Liver (tissue), 9 donors: ENCODE data around the gene USP49. TPM values are rescaled to one million over a fixed set of nuclear protein-coding genes. Genes with fewer than 3 reads are reported as not detected.

Experiments
- DNase-seq: peaks from one replicate; pipeline ENCODE4 v3.0.0-alpha.2; 2017; ENCODE audit warnings: low spot score
- H3K27ac ChIP-seq, 2 donors: one replicate each; pipeline ENCODE4 v1.7.0; 2013; ENCODE audit warnings: inconsistent platforms in 2 of 2, low read length in 2 of 2, control low read depth in 1 of 2, low read depth in 1 of 2, mild to moderate bottlenecking in 1 of 2
- H3K27me3 ChIP-seq, 4 donors: one replicate each; pipeline versions ENCODE4 v1.6.1 to v1.7.0; 2013; ENCODE audit warnings: low read length in 3 of 4, inconsistent platforms in 1 of 4, mild to moderate bottlenecking in 1 of 4, moderate library complexity in 1 of 4; ENCODE audit not compliant: control insufficient read depth in 4 of 4, insufficient read depth in 4 of 4
- H3K36me3 ChIP-seq, 4 donors: one replicate each; pipeline versions ENCODE4 v1.6.1 to v1.7.0; 2013; ENCODE audit warnings: low read length in 3 of 4, mild to moderate bottlenecking in 3 of 4, low read depth in 1 of 4, moderate library complexity in 1 of 4; ENCODE audit not compliant: control insufficient read depth in 4 of 4, insufficient read depth in 3 of 4
- H3K4me1 ChIP-seq, 4 donors: one replicate each; pipeline versions ENCODE4 v1.6.1 to v1.7.0; 2013; ENCODE audit warnings: low read length in 3 of 4, mild to moderate bottlenecking in 3 of 4, moderate library complexity in 1 of 4; ENCODE audit not compliant: control insufficient read depth in 4 of 4, insufficient read depth in 4 of 4
- H3K4me3 ChIP-seq, 3 donors: one replicate each; pipeline versions ENCODE4 v1.6.1 to v1.7.0; 2013; ENCODE audit warnings: low read length in 3 of 3, control low read depth in 1 of 3, low read depth in 1 of 3, mild to moderate bottlenecking in 1 of 3
- H3K9ac ChIP-seq, 2 donors: one replicate each; pipeline ENCODE4 v1.7.0; 2013; ENCODE audit warnings: low read length in 2 of 2, mild to moderate bottlenecking in 2 of 2, moderate library complexity in 2 of 2, control low read depth in 1 of 2, low read depth in 1 of 2
- H3K9me3 ChIP-seq, 4 donors: one replicate each; pipeline versions ENCODE4 v1.6.1 to v1.7.0; 2013; ENCODE audit warnings: low read length in 3 of 4; ENCODE audit not compliant: control insufficient read depth in 4 of 4
- CTCF ChIP-seq: fragments of 150-350 bp; IDR thresholded peaks from 2 replicates; pipeline ENCODE4 v1.5.1; 2017; ENCODE audit warnings: improper control_type of control experiment, low read depth, low read length; ENCODE audit not compliant: missing input control
- EGR1 ChIP-seq, 2 donors: IDR thresholded peaks; 2 replicates each; pipeline ENCODE4 v1.6.1; 2016 to 2018; ENCODE audit warnings: antibody characterized with exemption in 2 of 2, low read depth in 2 of 2
- FOXA1 ChIP-seq: IDR thresholded peaks from 2 replicates; pipeline ENCODE4 v1.6.1; 2016; ENCODE audit warnings: antibody characterized with exemption
- FOXA2 ChIP-seq: IDR thresholded peaks from 2 replicates; pipeline ENCODE4 v1.6.1; 2016; ENCODE audit warnings: antibody characterized with exemption
- GABPA ChIP-seq, 2 donors: IDR thresholded peaks in 1 of 2; conservative IDR thresholded peaks in 1 of 2; 2 replicates each; pipeline ENCODE4 v1.6.1; 2016; ENCODE audit warnings: antibody characterized with exemption in 2 of 2, mild to moderate bottlenecking in 1 of 2, moderate library complexity in 1 of 2
- HNF4A ChIP-seq, 2 donors: conservative IDR thresholded peaks; 2 replicates each; pipeline ENCODE4 v1.6.1; 2016; ENCODE audit warnings: antibody characterized with exemption in 2 of 2, mild to moderate bottlenecking in 2 of 2
- HNF4G ChIP-seq: IDR thresholded peaks from 2 replicates; pipeline ENCODE4 v1.6.1; 2016; ENCODE audit warnings: antibody characterized with exemption
- JUND ChIP-seq, 2 donors: IDR thresholded peaks; 2 replicates each; pipeline ENCODE4 v1.6.1; 2016; ENCODE audit warnings: antibody characterized with exemption in 2 of 2
- NR2F2 ChIP-seq: IDR thresholded peaks from 2 replicates; pipeline ENCODE4 v1.6.1; 2016; ENCODE audit warnings: antibody characterized with exemption
- RAD21 ChIP-seq, 2 donors: IDR thresholded peaks; 2 replicates each; pipeline ENCODE4 v1.6.1; 2016; ENCODE audit warnings: antibody characterized with exemption in 2 of 2, mild to moderate bottlenecking in 2 of 2
- RXRA ChIP-seq, 2 donors: IDR thresholded peaks; 2 replicates each; pipeline ENCODE4 v1.6.1; 2017 to 2018; ENCODE audit warnings: antibody characterized with exemption in 2 of 2, mild to moderate bottlenecking in 1 of 2
- SP1 ChIP-seq: IDR thresholded peaks from 2 replicates; pipeline ENCODE4 v1.6.1; 2018; ENCODE audit warnings: antibody characterized with exemption, mild to moderate bottlenecking
- TAF1 ChIP-seq: conservative IDR thresholded peaks from 2 replicates; pipeline ENCODE4 v1.6.1; 2016; ENCODE audit warnings: antibody characterized with exemption, mild to moderate bottlenecking
- YY1 ChIP-seq: IDR thresholded peaks from 2 replicates; pipeline ENCODE4 v1.6.1; 2016; ENCODE audit warnings: antibody characterized with exemption, mild to moderate bottlenecking
- WGBS: extraction: QIAGEN DNeasy Blood & Tissue Kit; methylation state at CpG from one replicate; pipeline ENCODE4 v1.1.7; 2013; 5-methylcytosine and 5-hydroxymethylcytosine counted together
- polyA plus RNA-seq, 2 donors: library from polyadenylated mRNA; stranded (reverse) in 1 of 2; unstranded in 1 of 2; fragments of 200-250 nt in 1 of 2; fragments of >200 nt in 1 of 2; fragmentation: Nextera tagmentation in 1 of 2; extraction: Ambion mirVana in 1 of 2; gene quantifications; one replicate each; pipeline versions ENCODE4 v1.2.1 to v1.2.3, GENCODE V29; 2013 to 2015
- total RNA-seq, 2 donors: library from RNA; depleted of rRNA; stranded (reverse); fragments of >200 nt; gene quantifications; one replicate each; pipeline ENCODE4 v1.2.3, GENCODE V29; 2014
- TF ChIP-seq, protein P1 (sequence below): IDR thresholded peaks from 2 replicates; pipeline ENCODE4 v1.6.1; 2016; ENCODE audit warnings: antibody characterized with exemption, mild to moderate bottlenecking
- TF ChIP-seq, protein P2 (sequence below): IDR thresholded peaks from 2 replicates; pipeline ENCODE4 v1.6.1; 2016; ENCODE audit warnings: antibody characterized with exemption
- TF ChIP-seq, protein P3 (sequence below): IDR thresholded peaks from 2 replicates; pipeline ENCODE4 v1.6.1; 2016; ENCODE audit warnings: antibody characterized with exemption
- TF ChIP-seq, protein P4 (sequence below): IDR thresholded peaks from 2 replicates; pipeline ENCODE4 v1.6.1; 2016; ENCODE audit warnings: antibody characterized with exemption
- donor health status: healthy.
- donor health status: healthy.
- donor health status: healthy.
- donor health status: healthy.
- donor health status: healthy.

Gene USP49
- total and polyA plus RNA-seq, 4 donors = 0.33 to 3.4 (median 1.1) TPM

- TF ChIP-seq, protein P1, sequence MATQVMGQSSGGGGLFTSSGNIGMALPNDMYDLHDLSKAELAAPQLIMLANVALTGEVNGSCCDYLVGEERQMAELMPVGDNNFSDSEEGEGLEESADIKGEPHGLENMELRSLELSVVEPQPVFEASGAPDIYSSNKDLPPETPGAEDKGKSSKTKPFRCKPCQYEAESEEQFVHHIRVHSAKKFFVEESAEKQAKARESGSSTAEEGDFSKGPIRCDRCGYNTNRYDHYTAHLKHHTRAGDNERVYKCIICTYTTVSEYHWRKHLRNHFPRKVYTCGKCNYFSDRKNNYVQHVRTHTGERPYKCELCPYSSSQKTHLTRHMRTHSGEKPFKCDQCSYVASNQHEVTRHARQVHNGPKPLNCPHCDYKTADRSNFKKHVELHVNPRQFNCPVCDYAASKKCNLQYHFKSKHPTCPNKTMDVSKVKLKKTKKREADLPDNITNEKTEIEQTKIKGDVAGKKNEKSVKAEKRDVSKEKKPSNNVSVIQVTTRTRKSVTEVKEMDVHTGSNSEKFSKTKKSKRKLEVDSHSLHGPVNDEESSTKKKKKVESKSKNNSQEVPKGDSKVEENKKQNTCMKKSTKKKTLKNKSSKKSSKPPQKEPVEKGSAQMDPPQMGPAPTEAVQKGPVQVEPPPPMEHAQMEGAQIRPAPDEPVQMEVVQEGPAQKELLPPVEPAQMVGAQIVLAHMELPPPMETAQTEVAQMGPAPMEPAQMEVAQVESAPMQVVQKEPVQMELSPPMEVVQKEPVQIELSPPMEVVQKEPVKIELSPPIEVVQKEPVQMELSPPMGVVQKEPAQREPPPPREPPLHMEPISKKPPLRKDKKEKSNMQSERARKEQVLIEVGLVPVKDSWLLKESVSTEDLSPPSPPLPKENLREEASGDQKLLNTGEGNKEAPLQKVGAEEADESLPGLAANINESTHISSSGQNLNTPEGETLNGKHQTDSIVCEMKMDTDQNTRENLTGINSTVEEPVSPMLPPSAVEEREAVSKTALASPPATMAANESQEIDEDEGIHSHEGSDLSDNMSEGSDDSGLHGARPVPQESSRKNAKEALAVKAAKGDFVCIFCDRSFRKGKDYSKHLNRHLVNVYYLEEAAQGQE = no peak
- TF ChIP-seq, protein P2, sequence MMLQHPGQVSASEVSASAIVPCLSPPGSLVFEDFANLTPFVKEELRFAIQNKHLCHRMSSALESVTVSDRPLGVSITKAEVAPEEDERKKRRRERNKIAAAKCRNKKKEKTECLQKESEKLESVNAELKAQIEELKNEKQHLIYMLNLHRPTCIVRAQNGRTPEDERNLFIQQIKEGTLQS = no peak
- TF ChIP-seq YY1 (no peak), NR2F2 (no peak), TAF1 (no peak), RAD21 (IDR thresholded peaks at IDR 0.05) (no peak), GABPA (IDR thresholded peaks at IDR 0.05 in 1 of 2, conservative IDR thresholded peaks at IDR 0.05 in 1 of 2) (no peak)
- TF ChIP-seq, protein P3, sequence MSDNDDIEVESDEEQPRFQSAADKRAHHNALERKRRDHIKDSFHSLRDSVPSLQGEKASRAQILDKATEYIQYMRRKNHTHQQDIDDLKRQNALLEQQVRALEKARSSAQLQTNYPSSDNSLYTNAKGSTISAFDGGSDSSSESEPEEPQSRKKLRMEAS = no peak
Measured at GRCh38 chr6:41748102-41748477, 147.1 kb downstream of the USP49 start (continued).

DNA sequence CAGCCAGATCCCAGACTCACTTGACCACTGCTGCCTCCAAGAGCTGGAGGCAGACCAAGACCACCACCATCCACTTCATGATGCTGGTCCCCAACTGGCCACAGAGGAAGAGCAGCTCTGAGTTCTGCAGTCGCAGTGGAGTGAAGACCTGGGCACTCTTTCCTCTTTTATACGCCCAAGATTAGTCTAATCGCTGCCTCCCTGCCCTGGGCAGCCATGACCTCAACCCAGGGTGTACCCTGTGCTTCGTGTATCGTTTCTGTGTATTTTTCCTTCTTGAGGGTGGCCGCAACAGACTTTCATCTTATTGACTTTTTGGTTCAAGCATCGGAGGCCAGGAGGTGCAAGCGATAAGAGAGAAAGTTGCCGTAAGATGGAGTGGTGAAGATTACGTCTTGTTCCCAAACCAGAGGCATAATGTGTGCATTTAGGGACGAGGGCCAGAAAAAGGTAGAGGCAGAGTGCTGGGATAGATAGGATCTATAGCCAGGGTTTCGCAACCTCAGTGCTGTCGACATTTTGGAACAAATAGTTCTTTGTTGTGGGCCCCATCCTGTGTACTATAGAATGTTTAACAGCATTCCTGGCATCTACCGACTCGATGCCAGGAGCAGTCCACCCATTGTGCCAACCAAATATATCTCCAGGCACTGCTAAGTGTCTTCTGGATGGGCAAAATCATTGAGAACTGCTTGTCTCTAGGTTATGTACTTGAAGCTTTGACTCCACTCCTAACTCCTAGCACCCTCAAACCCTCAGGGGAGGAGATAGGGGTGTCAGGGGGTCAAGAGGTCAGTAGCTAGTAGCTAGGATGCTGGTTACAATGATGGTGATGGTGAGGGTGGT, 147.7 kb downstream of the USP49 start, which contains the start of gene PGC:
PGC (minus strand) TSS at position 142 of the 846 bp plus-strand sequence; CDS start at position 79, 63 bp downstream.
- no peak for DNase-seq
- no peak for TF ChIP-seq SP1
- TF ChIP-seq, protein P4, sequence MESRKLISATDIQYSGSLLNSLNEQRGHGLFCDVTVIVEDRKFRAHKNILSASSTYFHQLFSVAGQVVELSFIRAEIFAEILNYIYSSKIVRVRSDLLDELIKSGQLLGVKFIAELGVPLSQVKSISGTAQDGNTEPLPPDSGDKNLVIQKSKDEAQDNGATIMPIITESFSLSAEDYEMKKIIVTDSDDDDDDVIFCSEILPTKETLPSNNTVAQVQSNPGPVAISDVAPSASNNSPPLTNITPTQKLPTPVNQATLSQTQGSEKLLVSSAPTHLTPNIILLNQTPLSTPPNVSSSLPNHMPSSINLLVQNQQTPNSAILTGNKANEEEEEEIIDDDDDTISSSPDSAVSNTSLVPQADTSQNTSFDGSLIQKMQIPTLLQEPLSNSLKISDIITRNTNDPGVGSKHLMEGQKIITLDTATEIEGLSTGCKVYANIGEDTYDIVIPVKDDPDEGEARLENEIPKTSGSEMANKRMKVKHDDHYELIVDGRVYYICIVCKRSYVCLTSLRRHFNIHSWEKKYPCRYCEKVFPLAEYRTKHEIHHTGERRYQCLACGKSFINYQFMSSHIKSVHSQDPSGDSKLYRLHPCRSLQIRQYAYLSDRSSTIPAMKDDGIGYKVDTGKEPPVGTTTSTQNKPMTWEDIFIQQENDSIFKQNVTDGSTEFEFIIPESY = no peak
- no peak for TF ChIP-seq JUND (IDR thresholded peaks at IDR 0.05)
- TF ChIP-seq RAD21 (IDR thresholded peaks at IDR 0.05) = no peak
- no peak for TF ChIP-seq GABPA (IDR thresholded peaks at IDR 0.05 in 1 of 2, conservative IDR thresholded peaks at IDR 0.05 in 1 of 2)
- TF ChIP-seq FOXA1 = no peak
- no peak for TF ChIP-seq HNF4A (conservative IDR thresholded peaks at IDR 0.05)
- no peak for TF ChIP-seq HNF4G
- TF ChIP-seq TAF1 = no peak
- TF ChIP-seq, protein P1 = no peak
- TF ChIP-seq, protein P2 = no peak
- no peak for TF ChIP-seq NR2F2
- TF ChIP-seq RXRA (IDR thresholded peaks at IDR 0.05) = no peak
- TF ChIP-seq CTCF = no peak
- TF ChIP-seq, protein P3 = no peak
- no peak for TF ChIP-seq FOXA2
- no peak for TF ChIP-seq YY1
- no peak for TF ChIP-seq EGR1 (IDR thresholded peaks at IDR 0.05; ENCODE audit: low read depth in 2 of 2)
- no peaks in the 10 kb centered on the region for H3K9me3 ChIP-seq
- 79% methylated on average over 15 of the region's 15 CpGs for WGBS
- H3K4me1 ChIP-seq = no peaks in the 10 kb centered on the region
- H3K9ac ChIP-seq = no peak within 1 kb of the TSS
- H3K27ac ChIP-seq = no peak within 1 kb of the TSS
- no peak within 1 kb of the TSS for H3K4me3 ChIP-seq
- no peaks in the 10 kb centered on the region for H3K27me3 ChIP-seq
- H3K36me3 ChIP-seq = no peaks in the 10 kb centered on the region
